Measurements from ENCODE around the gene IDI2. TPM values are rescaled to one million over a fixed set of nuclear protein-coding genes. Genes with fewer than 3 reads are reported as not detected.

The IDI2 gene
- total and polyA plus RNA-seq, 12 donors: 0.07 to 0.28 TPM; not detected in 10

DNA sequence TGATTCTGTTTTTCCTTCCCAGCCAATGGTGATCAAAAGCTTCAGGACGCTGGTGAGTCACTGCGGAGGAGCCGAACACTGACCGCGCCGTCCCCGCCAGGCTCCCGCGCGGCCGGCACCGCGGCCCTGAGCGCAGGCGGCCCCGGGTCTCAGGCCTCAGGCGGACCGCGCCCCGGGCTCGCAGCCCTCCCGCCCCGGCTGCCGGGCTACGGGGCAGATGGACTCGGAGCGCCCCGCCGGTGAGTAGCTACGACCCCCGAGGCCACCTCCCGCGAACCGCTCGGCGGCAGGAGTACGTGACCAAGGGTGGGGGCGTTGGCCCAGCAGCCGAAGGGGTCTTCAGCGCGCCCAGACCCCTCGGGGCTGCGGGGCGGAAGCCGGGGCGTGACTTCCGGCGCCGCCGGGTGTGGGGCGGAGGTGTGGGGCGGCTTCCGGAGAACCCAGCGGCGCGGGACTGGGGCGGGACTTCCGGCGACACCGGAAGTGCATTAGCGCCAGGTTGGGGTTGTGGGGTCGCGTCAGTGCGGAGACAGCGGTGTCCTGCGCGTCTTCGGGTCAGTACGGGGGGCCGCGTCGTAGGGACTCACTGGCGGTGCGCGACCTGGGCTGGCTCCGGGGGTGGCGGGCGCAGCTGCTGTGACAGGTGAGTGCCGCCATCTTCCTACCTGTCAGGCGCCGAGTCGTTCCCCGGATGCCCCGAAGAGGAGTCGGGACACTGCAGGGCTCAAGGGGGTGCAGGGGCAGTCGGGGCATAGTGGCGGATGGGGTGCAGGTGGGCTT, 30.9 kb upstream of the IDI2 start, which contains the start of gene WDR37:
Gene WDR37, plus strand, starts transcription at position 60 of the 780 bp plus-strand sequence. CDS start 15,771 bp downstream, outside the sequence.
- peak within 1 kb of the TSS; percentile 77 to 95 (median 90) for H3K4me3 ChIP-seq
- H3K36me3 ChIP-seq (replicated peaks in 1 of 2): no peaks in the 10 kb centered on the region
- TF ChIP-seq, protein P1, sequence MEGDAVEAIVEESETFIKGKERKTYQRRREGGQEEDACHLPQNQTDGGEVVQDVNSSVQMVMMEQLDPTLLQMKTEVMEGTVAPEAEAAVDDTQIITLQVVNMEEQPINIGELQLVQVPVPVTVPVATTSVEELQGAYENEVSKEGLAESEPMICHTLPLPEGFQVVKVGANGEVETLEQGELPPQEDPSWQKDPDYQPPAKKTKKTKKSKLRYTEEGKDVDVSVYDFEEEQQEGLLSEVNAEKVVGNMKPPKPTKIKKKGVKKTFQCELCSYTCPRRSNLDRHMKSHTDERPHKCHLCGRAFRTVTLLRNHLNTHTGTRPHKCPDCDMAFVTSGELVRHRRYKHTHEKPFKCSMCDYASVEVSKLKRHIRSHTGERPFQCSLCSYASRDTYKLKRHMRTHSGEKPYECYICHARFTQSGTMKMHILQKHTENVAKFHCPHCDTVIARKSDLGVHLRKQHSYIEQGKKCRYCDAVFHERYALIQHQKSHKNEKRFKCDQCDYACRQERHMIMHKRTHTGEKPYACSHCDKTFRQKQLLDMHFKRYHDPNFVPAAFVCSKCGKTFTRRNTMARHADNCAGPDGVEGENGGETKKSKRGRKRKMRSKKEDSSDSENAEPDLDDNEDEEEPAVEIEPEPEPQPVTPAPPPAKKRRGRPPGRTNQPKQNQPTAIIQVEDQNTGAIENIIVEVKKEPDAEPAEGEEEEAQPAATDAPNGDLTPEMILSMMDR (IDR thresholded peaks at IDR 0.05): no peak
- peak; percentile 88 to 95 for TF ChIP-seq POLR2A (IDR thresholded peaks at IDR 0.05)
- H3K4me1 ChIP-seq (replicated peaks in 1 of 2): peaks cover 16 to 37% of the 10 kb centered on the region in 2 donors
- 0 to 1% (median 0%) methylated on average over 8 to 87 of the region's 87 CpGs for WGBS, 4 donors
- intact Hi-C loops (cut with DNase I): no loop called here
- H3K9me3 ChIP-seq (replicated peaks in 1 of 3): no peaks in the 10 kb centered on the region
- peak within 1 kb of the TSS; percentile 97 to 100 (median 99) for H3K27ac ChIP-seq
- H3K27me3 ChIP-seq: no peaks in the 10 kb centered on the region
- DNase-seq: peak; percentile 81 to 90 (median 86)

DNA sequence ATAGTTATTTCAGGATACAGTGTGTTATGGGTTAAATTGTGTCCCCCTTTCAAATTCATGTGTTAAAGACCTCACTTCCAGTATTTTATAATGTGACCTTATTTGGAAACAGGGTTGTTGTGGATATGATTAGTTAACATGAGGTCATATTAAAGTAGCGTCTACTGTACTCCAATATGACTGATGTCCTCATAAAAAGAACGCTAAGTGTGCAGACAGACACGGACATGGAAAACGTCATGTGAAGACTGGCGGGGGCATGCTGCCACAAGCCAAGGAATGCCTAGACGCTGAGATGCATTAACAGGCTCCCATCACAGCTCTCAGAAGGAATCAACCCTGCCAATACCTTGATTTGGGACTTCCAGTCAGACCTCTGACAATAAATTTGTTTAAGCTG, 29.0 kb upstream of the IDI2 start:
- no peak for TF ChIP-seq POLR2A (IDR thresholded peaks at IDR 0.05)
- TF ChIP-seq, protein P1 (IDR thresholded peaks at IDR 0.05): no peak
- H3K4me3 ChIP-seq: peak overlapping the region in 1 of 4 donors; percentile 86
- peak overlapping the region in 3 of 5 donors; percentile 29 to 100 (median 99) for H3K27ac ChIP-seq
- H3K27me3 ChIP-seq: no peaks in the 10 kb centered on the region
- DNase-seq: no peak
- WGBS, 4 donors: 66 to 73% (median 71%) methylated on average over 6 of the region's 6 CpGs
- H3K9me3 ChIP-seq (replicated peaks in 1 of 3): no peaks in the 10 kb centered on the region
- H3K4me1 ChIP-seq (replicated peaks in 1 of 2): peaks cover 27 to 53% of the 10 kb centered on the region in 2 donors
- intact Hi-C loops (cut with DNase I): no loop called here
- no peaks in the 10 kb centered on the region for H3K36me3 ChIP-seq (replicated peaks in 1 of 2)

DNA sequence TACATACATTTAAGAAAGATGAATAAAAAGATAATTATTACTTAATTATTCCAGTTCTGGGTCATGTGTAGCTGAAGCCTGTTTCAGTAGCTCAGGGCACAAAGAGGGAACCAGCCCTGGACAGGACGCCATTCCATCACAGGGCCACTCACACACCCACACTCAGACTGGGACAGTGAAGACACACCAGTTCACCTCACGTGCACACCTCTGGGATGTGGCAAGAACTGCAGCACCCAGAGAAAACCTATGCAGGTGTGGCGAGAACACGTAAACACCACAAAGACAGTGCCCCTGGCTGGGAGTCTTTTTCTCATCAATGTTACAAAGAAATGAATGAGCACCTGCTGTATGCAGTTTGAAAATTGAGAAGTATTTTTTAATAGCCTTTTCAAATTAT, 24.9 kb upstream of the IDI2 start:
- Histone ChIP-seq H3K27me3 (no peaks in the 10 kb centered on the region), H3K4me1 (replicated peaks in 1 of 2) (peaks cover 17 to 44% of the 10 kb centered on the region in 2 donors), H3K27ac (peak overlapping the region in 4 of 5 donors; percentile 30 to 99 (median 96)), H3K9me3 (replicated peaks in 1 of 3) (no peaks in the 10 kb centered on the region), H3K4me3 (peak overlapping the region in 1 of 4 donors; percentile 80), H3K36me3 (replicated peaks in 1 of 2) (no peaks in the 10 kb centered on the region)
- DNase-seq: peak in 1 of 7 donors; percentile 35
- 59 to 73% (median 62%) methylated on average over 4 of the region's 4 CpGs for WGBS, 4 donors
- no peak for TF ChIP-seq POLR2A (IDR thresholded peaks at IDR 0.05)
- TF ChIP-seq, protein P1 (IDR thresholded peaks at IDR 0.05): no peak
- intact Hi-C loops (cut with DNase I): no loop called here

DNA sequence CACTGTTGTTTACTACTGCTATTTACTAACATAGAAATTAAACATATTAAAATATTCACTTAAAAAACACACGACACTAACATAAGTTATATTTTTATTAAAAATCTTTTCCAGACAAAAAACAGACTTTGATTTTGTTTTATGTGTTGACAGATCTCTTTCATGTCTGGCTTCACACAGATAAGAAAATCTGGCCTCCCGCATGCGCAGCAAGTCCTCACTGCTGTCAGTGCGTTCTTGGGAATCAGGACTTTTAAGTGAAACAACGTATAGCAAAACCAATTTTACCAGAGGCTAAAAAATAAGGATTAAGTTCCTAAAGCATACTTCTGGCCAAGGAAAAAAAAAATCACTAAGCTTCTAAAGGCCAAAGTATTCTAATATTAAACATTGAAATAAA, 24.5 kb upstream of the IDI2 start:
- Histone ChIP-seq H3K27me3 (no peaks in the 10 kb centered on the region), H3K9me3 (replicated peaks in 1 of 3) (no peaks in the 10 kb centered on the region), H3K36me3 (replicated peaks in 1 of 2) (no peaks in the 10 kb centered on the region), H3K27ac (peak overlapping the region; percentile 96 to 99 (median 97)), H3K4me3 (peak overlapping the region in 3 of 4 donors; percentile 50 to 80 (median 65)), H3K4me1 (replicated peaks in 1 of 2) (peaks cover 17 to 40% of the 10 kb centered on the region in 2 donors)
- TF ChIP-seq, protein P1 (IDR thresholded peaks at IDR 0.05): no peak
- TF ChIP-seq POLR2A (IDR thresholded peaks at IDR 0.05): no peak
- peak in 3 of 7 donors; percentile 43 to 58 (median 54) for DNase-seq
- 19 to 30% (median 27%) methylated on average over 5 of the region's 5 CpGs for WGBS, 4 donors
- intact Hi-C loops (cut with DNase I): no loop called here

Data from adrenal gland (tissue), 12 donors.